ENCODE measurements around the gene LTF.

LTF gene

GRCh38 chr3:46506526-46506925, 41.8 kb upstream of the LTF start:
- CTCF ChIA-PET, result no interaction called here
- POLR2A ChIA-PET, result no interaction called here
- no peak for DNase-seq (ENCODE audit: extremely low spot score)
- TF ChIP-seq L3MBTL2 (conservative IDR thresholded peaks at IDR 0.05), result peak; percentile 39; the same call in 1 of the 2 replicates
- TF ChIP-seq ZNF384 (IDR thresholded peaks at IDR 0.05), result no peak

GRCh38 chr3:46505953-46506352, 41.2 kb upstream of the LTF start:
- CTCF ChIA-PET, result no interaction called here
- POLR2A ChIA-PET, result no interaction called here

GRCh38 chr3:46504789-46505188, 40.1 kb upstream of the LTF start:
- ChIA-PET CTCF (no interaction called here), POLR2A (no interaction called here)
- DNase-seq (ENCODE audit: extremely low spot score), result no peak
- TF ChIP-seq SP1 (IDR thresholded peaks at IDR 0.05) (no peak), ZNF384 (IDR thresholded peaks at IDR 0.05) (no peak), TARDBP (IDR thresholded peaks at IDR 0.05) (no peak), HDGF (IDR thresholded peaks at IDR 0.05; ENCODE audit: borderline replicate concordance) (no peak)

More at GRCh38 chr3:46505953-46506352, 41.2 kb upstream of the LTF start:
- no peak for DNase-seq (ENCODE audit: extremely low spot score)
- TF ChIP-seq TARDBP (IDR thresholded peaks at IDR 0.05) (no peak), FOXK2 (IDR thresholded peaks at IDR 0.05) (no peak), LEF1 (IDR thresholded peaks at IDR 0.05; ENCODE audit: borderline replicate concordance) (no peak), L3MBTL2 (conservative IDR thresholded peaks at IDR 0.05) (no peak), CTBP1 (IDR thresholded peaks at IDR 0.05; ENCODE audit: borderline replicate concordance) (no peak), NFRKB (IDR thresholded peaks at IDR 0.05) (no peak), ELF4 (IDR thresholded peaks at IDR 0.05) (no peak), SUZ12 (IDR thresholded peaks at IDR 0.05) (no peak), FOXA1 (IDR thresholded peaks at IDR 0.05) (no peak), HDGF (IDR thresholded peaks at IDR 0.05; ENCODE audit: borderline replicate concordance) (no peak), SP1 (IDR thresholded peaks at IDR 0.05) (no peak)

GRCh38 chr3:46503200-46503874, 38.6 kb upstream of the LTF start:
- no peak for DNase-seq (ENCODE audit: extremely low spot score)
- TF ChIP-seq PKNOX1 (IDR thresholded peaks at IDR 0.05), result no peak
- no peak for TF ChIP-seq ELF4 (IDR thresholded peaks at IDR 0.05)
- TF ChIP-seq SUZ12 (IDR thresholded peaks at IDR 0.05), result no peak
- TF ChIP-seq FOXA1 (IDR thresholded peaks at IDR 0.05), result no peak
- TF ChIP-seq LEF1 (IDR thresholded peaks at IDR 0.05; ENCODE audit: borderline replicate concordance), result no peak
- no peak for TF ChIP-seq CTBP1 (IDR thresholded peaks at IDR 0.05; ENCODE audit: borderline replicate concordance)
- no peak for TF ChIP-seq ZNF384 (IDR thresholded peaks at IDR 0.05)
- no peak for TF ChIP-seq L3MBTL2 (conservative IDR thresholded peaks at IDR 0.05)
- CTCF ChIA-PET, result interaction anchor here (0.6 to 0.9 kb wide), 3 partner anchors 15 to 62 kb away, joined by 3 to 4 read pairs (median 4); no protein-coding TSS in a partner anchor
- POLR2A ChIA-PET, result no interaction called here

GRCh38 chr3:46501702-46502101, 37.0 kb upstream of the LTF start:
- ChIA-PET CTCF (no interaction called here), POLR2A (no interaction called here)
- TF ChIP-seq FOXK2 (IDR thresholded peaks at IDR 0.05), result no peak
- TF ChIP-seq L3MBTL2 (conservative IDR thresholded peaks at IDR 0.05), result no peak
- TF ChIP-seq TARDBP (IDR thresholded peaks at IDR 0.05), result no peak
- no peak for TF ChIP-seq BHLHE40 (IDR thresholded peaks at IDR 0.05; ENCODE audit: borderline replicate concordance)
- no peak for TF ChIP-seq PKNOX1 (IDR thresholded peaks at IDR 0.05)
- no peak for TF ChIP-seq LEF1 (IDR thresholded peaks at IDR 0.05; ENCODE audit: borderline replicate concordance)
- DNase-seq (ENCODE audit: extremely low spot score), result no peak

GRCh38 chr3:46500656-46501635, 36.2 kb upstream of the LTF start:
- CTCF ChIA-PET, result no interaction called here
- TF ChIP-seq FOXA1 (IDR thresholded peaks at IDR 0.05) (no peak), PKNOX1 (IDR thresholded peaks at IDR 0.05) (no peak), ZNF384 (IDR thresholded peaks at IDR 0.05) (no peak)
- POLR2A ChIA-PET, result no interaction called here
- no peak for DNase-seq (ENCODE audit: extremely low spot score)

- POLR2A ChIA-PET, result no interaction called here
- TF ChIP-seq CTBP1 (IDR thresholded peaks at IDR 0.05; ENCODE audit: borderline replicate concordance), result no peak
- TF ChIP-seq BHLHE40 (IDR thresholded peaks at IDR 0.05; ENCODE audit: borderline replicate concordance), result no peak
- TF ChIP-seq FOXM1 (IDR thresholded peaks at IDR 0.05; ENCODE audit: borderline replicate concordance), result no peak
- TF ChIP-seq FOXA1 (IDR thresholded peaks at IDR 0.05), result no peak
- TF ChIP-seq PKNOX1 (IDR thresholded peaks at IDR 0.05), result no peak
- no peak for TF ChIP-seq LEF1 (IDR thresholded peaks at IDR 0.05; ENCODE audit: borderline replicate concordance)
- no peak for TF ChIP-seq NFRKB (IDR thresholded peaks at IDR 0.05)
- no peak for TF ChIP-seq ZNF384 (IDR thresholded peaks at IDR 0.05)
- no peak for TF ChIP-seq TARDBP (IDR thresholded peaks at IDR 0.05)
- TF ChIP-seq SP1 (IDR thresholded peaks at IDR 0.05), result no peak
- TF ChIP-seq FOXK2 (IDR thresholded peaks at IDR 0.05), result no peak
- TF ChIP-seq ELF4 (IDR thresholded peaks at IDR 0.05), result no peak
- CTCF ChIA-PET, result interaction anchor here (1.0 kb wide), 1 partner anchor 11 kb away, joined by 5 read pairs; no protein-coding TSS in a partner anchor
- DNase-seq (ENCODE audit: extremely low spot score), result no peak
These were observed 34.3 kb upstream of the LTF start for GRCh38 chr3:46498916-46499519.
